Gastrocnemius medialis (tissue), 4 donors: ENCODE results near the gene CCDC91. TPM values are rescaled to one million over a fixed set of nuclear protein-coding genes. Genes with fewer than 3 reads are reported as not detected.

Experiments used
- ATAC-seq, 2 donors: fragments of 150-250 bp; one replicate each; pipeline ENCODE4 v1.9.1; 2016
- DNase-seq, 2 donors: peaks; one replicate each; pipeline ENCODE4 v3.0.0-alpha.2; 2019
- H3K27ac ChIP-seq, 4 donors: fragments of 200-600 bp; sonication (generic); 1 replicate in 1 of 4; 2 replicates in 3 of 4; pipeline ENCODE4 v1.5.1; 2016 to 2018; ENCODE audit warnings: mild to moderate bottlenecking in 2 of 4, moderate library complexity in 1 of 4
- H3K27me3 ChIP-seq, 3 donors: fragments of 200-600 bp; sonication (generic) in 2 of 3; 1 replicate in 1 of 3; 2 replicates in 2 of 3; pipeline versions ENCODE4 v1.5.1 to v1.6.0; 2016 to 2019; ENCODE audit warnings: mild to moderate bottlenecking in 1 of 3, moderate library complexity in 1 of 3
- H3K36me3 ChIP-seq, 2 donors: fragments of 200-600 bp; sonication (generic) in 1 of 2; one replicate each; pipeline ENCODE4 v1.5.1; 2017 to 2018
- H3K4me1 ChIP-seq, 2 donors: fragments of 200-600 bp; sonication (generic) in 1 of 2; one replicate each; pipeline ENCODE4 v1.5.1; 2016 to 2017; ENCODE audit warnings: mild to moderate bottlenecking in 2 of 2
- H3K4me3 ChIP-seq, 4 donors: fragments of 200-600 bp; sonication (generic) in 3 of 4; 1 replicate in 1 of 4; 2 replicates in 3 of 4; pipeline ENCODE4 v1.5.1; 2016 to 2019; ENCODE audit warnings: mild to moderate bottlenecking in 2 of 4
- H3K9me3 ChIP-seq, 3 donors: fragments of 200-600 bp; sonication (generic) in 2 of 3; 1 replicate in 1 of 3; 2 replicates in 2 of 3; pipeline ENCODE4 v1.5.1; 2016 to 2019
- CTCF ChIP-seq, 5 experiments: fragments of 450-650 bp in 3 of 5; fragments of 200-600 bp in 2 of 5; sonication (generic) in 2 of 5; IDR thresholded peaks in 4 of 5; conservative IDR thresholded peaks in 1 of 5; 1 replicate in 4 of 5; 2 replicates in 1 of 5; pipeline ENCODE4 v1.5.1; 2016 to 2019; ENCODE audit warnings: antibody characterized with exemption in 5 of 5, mild to moderate bottlenecking in 3 of 5, moderate library complexity in 3 of 5
- POLR2A ChIP-seq, 2 donors: fragments of 450-650 bp; IDR thresholded peaks; one replicate each; pipeline ENCODE4 v1.6.1; 2017; ENCODE audit warnings: antibody characterized with exemption in 2 of 2, mild to moderate bottlenecking in 2 of 2, moderate library complexity in 2 of 2
- in situ Hi-C, 4 donors: fragments of 200-750 bp; cut with MboI; loops; one replicate each; pipeline versions ENCODE4 v1.15.0 to v1.8.0; 2017; ENCODE audit warnings: low sequenced_read_pairs in 4 of 4
- intact Hi-C: fragments of 100-400 bp; cut with DNase I; formaldehyde crosslinking; loops from one replicate; pipeline ENCODE4 v1.15.1; 2023; ENCODE audit warnings: low total_unique reads
- total RNA-seq, 4 donors: library from RNA; depleted of rRNA; stranded (reverse); fragments of >200 nt; gene quantifications; one replicate each; pipeline versions ENCODE4 v1.1.0 to v1.2.3, GENCODE V29; 2016

CCDC91 gene
- total RNA-seq, 4 donors from 2014 or later = 22.3 to 50.6 (median 36.6) TPM

GRCh38 chr12:28161697-28162096 lies 28.6 kb upstream of the CCDC91 start:
- Histone ChIP-seq H3K36me3 (no peaks in the 10 kb centered on the region), H3K27me3 (no peaks in the 10 kb centered on the region), H3K4me1 (no peaks in the 10 kb centered on the region), H3K4me3 (no peak overlapping the region), H3K27ac (no peak overlapping the region), H3K9me3 (no peaks in the 10 kb centered on the region)
- DNase-seq (no peak), ATAC-seq (no peak)
- no peak for TF ChIP-seq CTCF (IDR thresholded peaks at IDR 0.05 in 4 of 5, conservative IDR thresholded peaks at IDR 0.05 in 1 of 5)
- no peak for TF ChIP-seq POLR2A (IDR thresholded peaks at IDR 0.05)
- intact Hi-C loops (no loop called here), in situ Hi-C loops (no loop called here)

- H3K36me3 ChIP-seq = no peaks in the 10 kb centered on the region
- no peak overlapping the region for H3K27ac ChIP-seq
- no peaks in the 10 kb centered on the region for H3K4me1 ChIP-seq
- DNase-seq (no peak), ATAC-seq (no peak)
- intact Hi-C loops = no loop called here
- H3K9me3 ChIP-seq = no peaks in the 10 kb centered on the region
- no peak for TF ChIP-seq POLR2A (IDR thresholded peaks at IDR 0.05)
- no peak overlapping the region for H3K4me3 ChIP-seq
- in situ Hi-C loops = no loop called here
- H3K27me3 ChIP-seq = no peaks in the 10 kb centered on the region
Measured at GRCh38 chr12:28162697-28163096, 27.6 kb upstream of the CCDC91 start.

GRCh38 chr12:28164644-28165275 lies 25.5 kb upstream of the CCDC91 start:
- H3K27me3 ChIP-seq = no peaks in the 10 kb centered on the region
- H3K27ac ChIP-seq = no peak overlapping the region
- no peak overlapping the region for H3K4me3 ChIP-seq
- ATAC-seq (no peak), DNase-seq (no peak)
- in situ Hi-C loops (no loop called here), intact Hi-C loops (no loop called here)
- no peaks in the 10 kb centered on the region for H3K36me3 ChIP-seq
- no peaks in the 10 kb centered on the region for H3K9me3 ChIP-seq
- TF ChIP-seq CTCF (IDR thresholded peaks at IDR 0.05 in 4 of 5, conservative IDR thresholded peaks at IDR 0.05 in 1 of 5) (no peak), POLR2A (IDR thresholded peaks at IDR 0.05) (no peak)
- no peaks in the 10 kb centered on the region for H3K4me1 ChIP-seq

GRCh38 chr12:28167981-28168485 lies 22.2 kb upstream of the CCDC91 start:
- Histone ChIP-seq H3K27me3 (no peaks in the 10 kb centered on the region), H3K27ac (no peak overlapping the region), H3K9me3 (no peaks in the 10 kb centered on the region), H3K4me3 (no peak overlapping the region), H3K36me3 (no peaks in the 10 kb centered on the region), H3K4me1 (no peaks in the 10 kb centered on the region)
- no peak for TF ChIP-seq CTCF (IDR thresholded peaks at IDR 0.05 in 4 of 5, conservative IDR thresholded peaks at IDR 0.05 in 1 of 5)
- no peak for TF ChIP-seq POLR2A (IDR thresholded peaks at IDR 0.05)
- in situ Hi-C loops = no loop called here
- intact Hi-C loops = no loop called here
- ATAC-seq (no peak), DNase-seq (no peak)

- in situ Hi-C loops (no loop called here), intact Hi-C loops (no loop called here)
- no peak for TF ChIP-seq POLR2A (IDR thresholded peaks at IDR 0.05)
- no peak for TF ChIP-seq CTCF (IDR thresholded peaks at IDR 0.05 in 4 of 5, conservative IDR thresholded peaks at IDR 0.05 in 1 of 5)
- ATAC-seq = no peak
- Histone ChIP-seq H3K27ac (no peak overlapping the region), H3K27me3 (no peaks in the 10 kb centered on the region), H3K4me3 (no peak overlapping the region), H3K9me3 (no peaks in the 10 kb centered on the region), H3K4me1 (no peaks in the 10 kb centered on the region), H3K36me3 (no peaks in the 10 kb centered on the region)
- DNase-seq = no peak
Measured at GRCh38 chr12:28171356-28172060, 18.7 kb upstream of the CCDC91 start.
